NCI-H748 (cell line): ENCODE results near the gene IFIT1.
"Not testable (repeated sequence)": the region's sequence is repeated elsewhere in the genome, so short reads cannot be mapped to it uniquely, and the experiment has no call there.

Experiments used
- DNase-seq: peaks from one replicate; lab custom pipeline; 2025; ENCODE audit not compliant: unreplicated experiment; lab: John Stamatoyannopoulos, UW

IFIT1 gene

GRCh38 chr10:89391907-89392756, at the start of gene IFIT1:
Gene IFIT1, plus strand, starts transcription at chr10:89392623. Its CDS starts 90 bp downstream, at chr10:89392713.
- DNase-seq = peak; percentile 62

GRCh38 chr10:89343089-89343767, 49.2 kb upstream of the IFIT1 start:
- no peak for DNase-seq

- no peak for DNase-seq
Measured at GRCh38 chr10:89344156-89344555, 48.3 kb upstream of the IFIT1 start.

- DNase-seq = no peak
Measured at GRCh38 chr10:89345367-89346000, 46.9 kb upstream of the IFIT1 start.

GRCh38 chr10:89346405-89347254, 45.8 kb upstream of the IFIT1 start:
- no peak for DNase-seq

GRCh38 chr10:89347701-89348457, 44.5 kb upstream of the IFIT1 start:
- no peak for DNase-seq

GRCh38 chr10:89348481-89348880, 43.9 kb upstream of the IFIT1 start:
- no peak for DNase-seq

- no peak for DNase-seq
Measured at GRCh38 chr10:89348975-89349374, 43.4 kb upstream of the IFIT1 start.

- not testable (repeated sequence) for DNase-seq
Measured at GRCh38 chr10:89350631-89351315, 41.6 kb upstream of the IFIT1 start.

- no peak for DNase-seq
Measured at GRCh38 chr10:89351412-89351779, 41.0 kb upstream of the IFIT1 start.

GRCh38 chr10:89351780-89352597, 40.4 kb upstream of the IFIT1 start:
- no peak for DNase-seq

GRCh38 chr10:89352802-89353201, 39.6 kb upstream of the IFIT1 start:
- DNase-seq = no peak

GRCh38 chr10:89355394-89355931, 37.0 kb upstream of the IFIT1 start:
- no peak for DNase-seq

GRCh38 chr10:89357096-89357495, 35.3 kb upstream of the IFIT1 start:
- no peak for DNase-seq

- no peak for DNase-seq
Measured at GRCh38 chr10:89357975-89358374, 34.4 kb upstream of the IFIT1 start.

GRCh38 chr10:89360157-89360556, 32.3 kb upstream of the IFIT1 start:
- DNase-seq = peak; percentile 84

GRCh38 chr10:89362929-89363328, 29.5 kb upstream of the IFIT1 start:
- DNase-seq = no peak

- no peak for DNase-seq
Measured at GRCh38 chr10:89363729-89364442, 28.5 kb upstream of the IFIT1 start.
